Endodermal cell (in vitro differentiated cells): ENCODE measurements around the gene RBM18. TPM values are rescaled to one million over a fixed set of nuclear protein-coding genes. Genes with fewer than 3 reads are reported as not detected.

ENCODE experiments used
- DNase-seq: peaks from one replicate; pipeline ENCODE4 v3.0.0-alpha.2; 2017
- H3K27ac ChIP-seq: 2 replicates; pipeline ENCODE4 v1.5.1; 2013; ENCODE audit warnings: mild to moderate bottlenecking, low read depth, low read length, moderate library complexity
- H3K27me3 ChIP-seq: 2 replicates; pipeline ENCODE4 v1.6.1; 2013; ENCODE audit warnings: mild to moderate bottlenecking, low read length, moderate library complexity; ENCODE audit not compliant: insufficient read depth, control insufficient read depth, poor library complexity, severe bottlenecking
- H3K36me3 ChIP-seq: 2 replicates; pipeline ENCODE4 v1.7.0; 2013; ENCODE audit warnings: mild to moderate bottlenecking, low read length, moderate library complexity; ENCODE audit not compliant: control insufficient read depth, insufficient read depth
- H3K4me1 ChIP-seq: one replicate; pipeline ENCODE4 v1.7.0; 2013; ENCODE audit warnings: low read length; ENCODE audit not compliant: control insufficient read depth, insufficient read depth
- H3K4me3 ChIP-seq: 2 replicates; pipeline ENCODE4 v1.5.1; 2013; ENCODE audit warnings: mild to moderate bottlenecking, low read length, moderate library complexity
- H3K9ac ChIP-seq: 2 replicates; pipeline ENCODE4 v1.6.1; 2013; ENCODE audit warnings: mild to moderate bottlenecking, low read length, moderate library complexity; ENCODE audit not compliant: poor library complexity, severe bottlenecking; ENCODE audit errors: extremely low read depth
- H3K9me3 ChIP-seq: 2 replicates; pipeline ENCODE4 v1.6.1; 2013; ENCODE audit warnings: mild to moderate bottlenecking, low read length, moderate library complexity; ENCODE audit not compliant: control insufficient read depth
- H3K27ac Mint-ChIP-seq: 2 replicates; pipeline ENCODE4 v1.8.0; 2020; ENCODE audit warnings: mixed read lengths
- H3K27me3 Mint-ChIP-seq: 2 replicates; pipeline ENCODE4 v1.8.0; 2021; ENCODE audit warnings: mild to moderate bottlenecking, mixed read lengths; ENCODE audit not compliant: insufficient read depth
- H3K36me3 Mint-ChIP-seq: 2 replicates; pipeline ENCODE4 v1.8.0; 2020; ENCODE audit warnings: low read depth, mixed read lengths
- H3K4me1 Mint-ChIP-seq: 2 replicates; pipeline ENCODE4 v1.8.0; 2020; ENCODE audit warnings: mixed read lengths
- H3K4me3 Mint-ChIP-seq: 2 replicates; pipeline ENCODE4 v1.8.0; 2020; ENCODE audit warnings: mild to moderate bottlenecking, moderate library complexity, mixed read lengths
- H3K9me3 Mint-ChIP-seq: 2 replicates; pipeline ENCODE4 v1.8.0; 2020; ENCODE audit warnings: mild to moderate bottlenecking, mixed read lengths
- WGBS, 2 experiments: methylation state at CpG; one replicate each; pipeline versions ENCODE4 v1.1.5 to v1.1.7; 2013; ENCODE audit warnings: missing lambda C conversion rate in 2 of 2, mixed read lengths in 1 of 2; ENCODE audit not compliant: insufficient coverage in 1 of 2, insufficient read length in 1 of 2; 5-methylcytosine and 5-hydroxymethylcytosine counted together
- total RNA-seq, 2 donors: library from RNA; stranded (reverse); fragmentation: NEBNext Ultra II Directional in 1 of 2; extraction: Animal tissue kit (Norgen Biotek cat#: 25700) in 1 of 2; gene quantifications; 2 replicates in 1 of 2; 3 replicates in 1 of 2; pipeline ENCODE4 v1.2.1, GENCODE V29; 2021
- TF ChIP-seq, protein P1 (sequence below): fragments of 200-600 bp; sonication (generic); conservative IDR thresholded peaks from 2 replicates; pipeline ENCODE4 v1.5.0; 2021; ENCODE audit warnings: antibody characterized with exemption, mild to moderate bottlenecking

The RBM18 gene
- total RNA-seq, 2 donors from 2014 or later: 15.7 to 17.3 TPM

- no peaks in the 10 kb centered on the region for H3K27me3 Mint-ChIP-seq
- no peaks in the 10 kb centered on the region for H3K9me3 Mint-ChIP-seq
- peaks cover 35% of the 10 kb centered on the region for H3K36me3 Mint-ChIP-seq
- no peak overlapping the region for H3K27ac Mint-ChIP-seq
- Histone ChIP-seq H3K4me3 (no peak overlapping the region), H3K9me3 (no peaks in the 10 kb centered on the region), H3K27ac (no peak overlapping the region), H3K9ac (no peak overlapping the region), H3K4me1 (peaks cover 7% of the 10 kb centered on the region), H3K27me3 (no peaks in the 10 kb centered on the region), H3K36me3 (peaks cover 59% of the 10 kb centered on the region)
- H3K4me3 Mint-ChIP-seq: no peak overlapping the region
- no peak for DNase-seq
- peaks cover 23% of the 10 kb centered on the region for H3K4me1 Mint-ChIP-seq
- WGBS, 2 experiments: 91 to 94% methylated on average over 2 to 5 of the region's 5 CpGs
- TF ChIP-seq, protein P1, sequence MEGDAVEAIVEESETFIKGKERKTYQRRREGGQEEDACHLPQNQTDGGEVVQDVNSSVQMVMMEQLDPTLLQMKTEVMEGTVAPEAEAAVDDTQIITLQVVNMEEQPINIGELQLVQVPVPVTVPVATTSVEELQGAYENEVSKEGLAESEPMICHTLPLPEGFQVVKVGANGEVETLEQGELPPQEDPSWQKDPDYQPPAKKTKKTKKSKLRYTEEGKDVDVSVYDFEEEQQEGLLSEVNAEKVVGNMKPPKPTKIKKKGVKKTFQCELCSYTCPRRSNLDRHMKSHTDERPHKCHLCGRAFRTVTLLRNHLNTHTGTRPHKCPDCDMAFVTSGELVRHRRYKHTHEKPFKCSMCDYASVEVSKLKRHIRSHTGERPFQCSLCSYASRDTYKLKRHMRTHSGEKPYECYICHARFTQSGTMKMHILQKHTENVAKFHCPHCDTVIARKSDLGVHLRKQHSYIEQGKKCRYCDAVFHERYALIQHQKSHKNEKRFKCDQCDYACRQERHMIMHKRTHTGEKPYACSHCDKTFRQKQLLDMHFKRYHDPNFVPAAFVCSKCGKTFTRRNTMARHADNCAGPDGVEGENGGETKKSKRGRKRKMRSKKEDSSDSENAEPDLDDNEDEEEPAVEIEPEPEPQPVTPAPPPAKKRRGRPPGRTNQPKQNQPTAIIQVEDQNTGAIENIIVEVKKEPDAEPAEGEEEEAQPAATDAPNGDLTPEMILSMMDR: no peak
Observed at GRCh38 chr9:122256206-122256605, 8.4 kb downstream of the RBM18 start.

- H3K27me3 Mint-ChIP-seq: no peaks in the 10 kb centered on the region
- H3K36me3 ChIP-seq: peaks cover 57% of the 10 kb centered on the region
- DNase-seq: no peak
- peaks cover 23% of the 10 kb centered on the region for H3K4me1 Mint-ChIP-seq
- H3K4me3 ChIP-seq: no peak overlapping the region
- no peak overlapping the region for H3K27ac ChIP-seq
- WGBS, 2 experiments: 96 to 97% methylated on average over 3 of the region's 3 CpGs
- peaks cover 7% of the 10 kb centered on the region for H3K4me1 ChIP-seq
- no peak overlapping the region for H3K9ac ChIP-seq
- TF ChIP-seq, protein P1: no peak
- no peak overlapping the region for H3K4me3 Mint-ChIP-seq
- H3K9me3 Mint-ChIP-seq: no peaks in the 10 kb centered on the region
- H3K9me3 ChIP-seq: no peaks in the 10 kb centered on the region
- H3K27me3 ChIP-seq: no peaks in the 10 kb centered on the region
- peaks cover 36% of the 10 kb centered on the region for H3K36me3 Mint-ChIP-seq
- no peak overlapping the region for H3K27ac Mint-ChIP-seq
Observed at GRCh38 chr9:122254761-122255160, 9.9 kb downstream of the RBM18 start.

DNA sequence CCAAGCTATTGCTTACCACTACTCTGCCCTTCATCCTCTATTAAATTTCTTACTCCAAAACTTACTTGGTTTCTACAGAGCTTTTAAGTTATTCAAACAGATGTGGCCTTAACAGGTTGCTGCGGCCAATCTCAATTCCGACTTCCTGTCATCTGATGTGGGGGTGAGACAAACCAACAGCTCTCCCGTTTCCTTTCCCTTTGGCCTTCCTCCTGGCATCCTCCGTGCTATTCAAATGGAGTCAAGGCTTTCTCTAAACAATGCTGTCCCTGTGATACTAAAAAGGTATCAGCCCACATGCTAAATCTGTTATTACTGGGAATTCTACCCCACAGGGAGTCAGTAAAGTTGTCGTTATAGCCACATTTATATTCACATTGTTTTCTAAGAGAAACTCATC lies 11.8 kb downstream of the RBM18 start:
- Histone ChIP-seq H3K4me3 (no peak overlapping the region), H3K9me3 (no peaks in the 10 kb centered on the region), H3K9ac (no peak overlapping the region), H3K27ac (no peak overlapping the region), H3K4me1 (peaks cover 7% of the 10 kb centered on the region), H3K36me3 (peaks cover 57% of the 10 kb centered on the region), H3K27me3 (no peaks in the 10 kb centered on the region)
- DNase-seq: no peak
- Mint-ChIP-seq H3K9me3 (no peaks in the 10 kb centered on the region), H3K36me3 (peaks cover 26% of the 10 kb centered on the region), H3K27me3 (no peaks in the 10 kb centered on the region), H3K4me3 (no peak overlapping the region), H3K4me1 (peaks cover 23% of the 10 kb centered on the region), H3K27ac (peak overlapping the region; percentile 8)
- TF ChIP-seq, protein P1: no peak
- WGBS, 2 experiments: 58 to 68% methylated on average over 4 to 5 of the region's 5 CpGs
